ENCODE results near the gene MDH1B.
"Not testable (repeated sequence)": the region's sequence is repeated elsewhere in the genome, so short reads cannot be mapped to it uniquely, and the experiment has no call there.

The MDH1B gene

DNA sequence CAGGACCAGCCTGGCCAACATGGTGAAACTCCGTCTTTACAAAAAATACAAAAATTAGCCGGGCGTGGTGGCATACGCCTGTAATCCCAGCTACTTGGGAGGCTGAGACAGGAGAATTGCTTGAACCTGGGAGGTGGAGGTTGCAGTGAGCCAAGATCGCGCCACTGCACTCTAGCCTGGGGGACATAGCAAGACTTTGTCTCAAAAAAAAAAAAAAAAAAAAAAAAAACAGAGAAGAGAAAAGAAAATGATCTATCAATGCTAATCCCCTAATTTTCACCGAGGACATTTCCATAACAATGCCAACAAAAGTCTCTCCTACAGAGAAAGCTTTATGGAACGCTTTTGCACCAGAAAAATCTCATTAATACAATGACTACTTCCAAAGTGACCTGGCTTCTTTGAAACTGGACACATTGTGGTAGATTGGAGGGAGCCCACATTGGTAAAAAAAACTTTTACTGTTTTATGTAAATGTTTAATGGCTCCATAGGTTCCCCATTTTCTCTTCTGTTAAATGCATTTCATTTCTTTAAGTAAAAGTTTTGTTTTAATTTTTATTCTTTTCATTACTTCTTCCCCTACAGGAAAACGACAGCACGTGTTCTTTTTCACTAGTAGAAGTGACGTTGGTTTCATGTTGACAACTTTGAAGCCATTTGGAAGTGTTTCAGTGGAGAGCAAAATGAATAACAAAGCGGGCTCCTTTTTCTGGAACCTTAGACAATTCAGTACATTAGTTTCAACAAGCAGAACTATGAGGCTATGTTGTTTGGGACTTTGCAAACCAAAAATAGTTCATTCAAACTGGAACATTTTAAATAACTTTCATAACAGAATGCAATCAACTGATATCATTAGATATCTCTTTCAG is 1.2 kb upstream of the MDH1B start:
- DNase-seq (ENCODE audit: low read depth) = no peak

DNA sequence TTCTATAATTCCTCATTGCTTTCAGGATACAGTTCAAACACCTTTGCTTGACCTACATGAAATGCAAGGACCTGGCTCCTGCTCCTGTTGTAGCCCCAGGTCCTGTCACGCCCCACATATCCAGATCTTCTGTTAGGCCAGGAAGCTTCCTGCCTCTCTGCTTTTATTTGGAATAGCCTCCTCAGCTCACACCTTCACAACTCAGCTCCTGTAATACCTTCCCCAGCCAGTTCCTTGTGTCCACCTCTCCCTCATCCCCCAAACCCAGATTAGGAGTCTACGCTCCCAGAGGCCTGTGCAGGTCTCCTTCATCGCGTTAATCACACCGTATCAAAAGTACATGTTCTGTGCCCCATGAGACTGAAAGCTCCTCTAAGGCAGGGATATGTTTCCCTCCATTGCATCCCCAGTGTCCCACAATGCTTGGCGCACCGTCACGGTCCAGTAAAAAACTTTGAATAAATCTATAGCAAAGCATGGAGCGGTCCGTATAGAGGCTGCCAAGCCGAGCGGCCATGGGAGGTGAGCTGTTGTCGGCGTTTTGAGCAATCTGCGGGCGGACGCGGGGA is 371 bp downstream of the MDH1B start:
- peak; percentile 1 for DNase-seq (ENCODE audit: low read depth)

DNA sequence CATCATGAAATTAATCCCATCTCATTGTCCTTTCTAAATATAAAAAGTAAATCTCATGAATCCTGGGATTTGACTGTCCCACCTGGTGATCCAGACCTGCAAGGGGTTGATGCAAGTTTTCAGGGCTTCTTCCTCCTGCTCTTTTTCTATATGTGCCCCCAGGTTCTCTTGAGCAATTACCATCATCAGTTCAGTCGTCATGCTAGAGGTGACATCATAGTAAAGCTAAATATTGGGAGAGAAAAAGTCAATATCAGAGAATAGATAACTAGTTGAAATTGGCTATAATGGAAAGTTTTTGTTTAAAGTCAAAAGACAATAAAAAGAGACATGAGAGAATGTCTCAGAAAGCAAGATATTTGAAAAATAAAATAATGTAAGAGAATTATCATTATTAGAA is 8.3 kb downstream of the MDH1B start:
- no peak for DNase-seq (ENCODE audit: low read depth)

DNA sequence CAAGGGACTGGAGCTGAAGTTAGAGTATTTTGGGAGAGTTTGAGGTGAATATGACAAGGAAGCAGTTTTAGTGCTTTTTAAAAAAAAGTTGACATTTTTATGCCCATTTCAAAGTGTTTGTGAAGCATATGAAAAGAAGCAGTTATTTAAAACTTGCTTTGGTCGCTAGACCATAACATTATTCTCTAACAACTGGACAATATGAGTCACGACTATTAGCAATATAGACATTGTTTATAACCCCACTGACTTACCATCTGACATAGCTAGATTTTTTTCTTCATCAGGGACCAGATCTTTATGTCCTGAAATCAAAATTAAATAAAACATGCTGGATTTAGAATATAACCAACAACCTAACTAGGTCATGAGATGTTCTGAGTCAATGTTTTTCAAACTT is 24.3 kb downstream of the MDH1B start:
- no peak for DNase-seq (ENCODE audit: low read depth)

DNA sequence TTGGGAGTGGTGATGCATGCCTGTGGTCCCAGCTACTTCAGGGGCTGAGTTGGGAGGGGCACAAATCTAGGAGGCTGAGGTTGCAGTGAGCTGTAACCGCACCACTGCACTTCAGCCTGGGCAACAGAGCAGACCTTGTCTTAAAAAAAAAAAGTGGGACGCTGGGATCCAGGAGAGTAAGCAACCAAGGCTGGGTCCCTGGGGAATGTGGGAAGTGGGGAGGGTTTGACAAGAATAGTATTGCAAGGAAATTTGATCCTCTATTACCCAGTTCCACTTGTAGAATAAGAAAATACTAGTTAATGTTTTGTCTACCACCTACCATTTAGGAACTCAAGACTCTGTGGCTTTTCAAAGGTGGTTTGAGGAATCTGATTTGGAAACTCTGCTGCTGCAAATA is 25.9 kb downstream of the MDH1B start:
- DNase-seq (ENCODE audit: low read depth) = no peak

DNA sequence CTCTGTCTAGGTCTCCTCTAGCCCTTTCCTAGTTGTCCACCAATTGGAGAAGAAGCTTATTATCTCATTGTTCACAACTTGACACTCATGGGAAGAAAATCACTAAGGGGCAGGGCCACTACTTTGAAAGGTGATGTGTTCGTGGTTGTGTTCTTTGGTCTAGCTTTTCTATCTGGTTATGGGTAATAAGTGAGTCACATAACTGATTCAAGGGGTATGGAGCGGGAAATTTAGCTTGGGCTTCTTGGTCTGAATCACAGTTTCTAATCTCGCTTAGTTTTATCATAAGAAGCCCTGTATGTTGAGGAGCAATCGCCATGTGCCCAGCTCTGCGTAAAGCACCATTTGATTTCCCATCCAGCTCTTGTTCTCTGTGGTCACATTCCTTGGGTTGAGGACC is 28.2 kb downstream of the MDH1B start:
- DNase-seq (ENCODE audit: low read depth) = no peak

DNA sequence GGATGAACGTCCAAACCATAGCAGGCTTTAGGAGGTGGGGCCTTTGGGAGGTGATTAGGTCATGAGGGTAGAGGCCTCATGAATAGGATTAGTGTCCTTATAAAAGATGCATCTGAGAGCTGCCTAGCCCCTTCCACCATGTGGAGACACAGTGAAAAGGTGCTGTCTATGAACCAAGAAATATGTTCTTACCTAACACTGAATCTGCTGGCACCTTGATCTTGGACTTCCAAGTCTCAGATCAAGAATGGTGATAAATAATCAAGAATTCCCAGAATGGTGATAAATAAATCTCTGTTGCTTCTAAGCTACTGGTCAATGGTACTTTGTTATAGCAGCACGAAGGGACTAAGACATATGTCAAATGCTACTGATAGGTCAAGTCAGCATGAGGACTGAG is 31.8 kb downstream of the MDH1B start:
- DNase-seq (ENCODE audit: low read depth) = no peak

DNA sequence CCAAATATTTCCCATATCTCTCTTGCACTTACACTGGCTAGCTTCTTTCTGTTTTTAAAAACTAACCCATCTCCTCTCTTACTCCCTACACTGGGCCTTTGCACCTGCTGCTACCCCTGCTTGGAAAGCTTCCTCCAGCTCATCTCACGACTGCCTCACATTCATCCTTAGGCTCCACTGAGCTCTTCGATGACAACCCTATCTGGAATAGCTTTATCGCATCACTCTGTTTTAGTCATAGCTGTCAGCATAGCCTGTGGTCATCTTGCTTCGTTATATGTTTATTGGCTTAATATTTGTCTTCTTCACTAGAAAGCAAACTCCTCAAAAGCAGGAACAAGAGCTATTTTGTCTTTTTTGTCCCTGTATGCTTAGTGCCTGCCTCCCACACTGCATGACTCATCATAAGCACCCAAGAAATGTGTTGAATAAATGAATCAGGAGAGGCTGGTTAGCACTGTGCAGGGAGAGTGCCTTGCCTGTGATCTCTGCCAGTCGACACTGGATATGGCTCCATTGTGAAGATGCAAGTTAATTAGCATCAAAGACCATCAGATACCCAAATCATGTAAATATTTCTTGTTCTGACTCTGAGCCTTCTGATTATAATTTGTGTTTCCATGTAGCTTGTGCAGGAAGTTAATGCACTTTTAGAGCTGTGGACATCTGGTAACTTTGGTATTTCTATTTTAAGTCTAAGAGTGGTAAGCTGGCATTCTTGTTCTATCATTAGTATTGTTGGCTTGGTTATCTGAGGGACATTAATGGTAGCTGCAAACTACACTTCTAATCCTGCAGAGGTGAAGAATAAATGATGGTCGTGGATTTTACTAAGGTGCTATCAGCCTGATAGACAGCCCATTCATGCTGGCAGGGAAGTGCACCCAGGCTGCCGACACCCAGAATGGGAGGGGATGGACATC is 36.6 kb downstream of the MDH1B start:
- no peak for DNase-seq (ENCODE audit: low read depth)

DNA sequence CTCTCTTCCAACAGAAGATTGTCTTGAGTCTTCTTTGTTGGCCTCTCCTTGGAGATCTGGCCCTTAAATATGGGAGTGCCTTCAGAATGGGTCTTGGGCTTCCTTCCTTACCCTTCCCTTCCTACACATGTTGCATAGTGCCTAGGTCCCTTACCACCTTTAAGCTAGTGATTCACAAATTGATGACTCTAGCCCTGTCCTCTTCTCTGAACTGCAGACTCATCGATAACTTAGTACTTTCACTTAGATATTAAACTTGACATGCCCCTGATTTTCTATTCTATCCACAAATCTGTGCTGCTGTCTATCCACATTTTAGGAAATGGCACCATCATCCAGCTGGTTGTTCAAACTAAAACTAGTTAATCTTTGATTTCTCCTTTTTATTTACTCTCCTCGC is 37.8 kb downstream of the MDH1B start:
- DNase-seq (ENCODE audit: low read depth) = no peak

DNA sequence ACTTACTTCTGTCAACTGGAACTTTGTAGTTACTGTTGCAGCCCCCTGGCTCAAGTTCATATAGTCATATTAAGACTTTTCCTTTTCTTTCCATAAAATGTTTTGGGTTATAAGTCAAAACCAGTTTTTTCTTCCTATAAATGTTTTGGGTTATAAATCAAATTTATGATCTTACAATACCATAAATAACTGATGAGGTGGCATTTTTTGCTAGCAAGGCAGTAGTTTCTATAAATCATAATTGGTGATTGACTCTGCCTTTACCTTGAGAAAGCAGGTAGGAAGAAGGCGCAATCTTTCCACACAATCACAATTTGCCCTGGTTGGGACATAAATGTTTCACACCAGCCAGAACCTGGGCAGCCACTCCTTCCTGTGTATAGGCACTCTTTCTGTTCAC is 41.8 kb downstream of the MDH1B start:
- DNase-seq (ENCODE audit: low read depth) = no peak

DNA sequence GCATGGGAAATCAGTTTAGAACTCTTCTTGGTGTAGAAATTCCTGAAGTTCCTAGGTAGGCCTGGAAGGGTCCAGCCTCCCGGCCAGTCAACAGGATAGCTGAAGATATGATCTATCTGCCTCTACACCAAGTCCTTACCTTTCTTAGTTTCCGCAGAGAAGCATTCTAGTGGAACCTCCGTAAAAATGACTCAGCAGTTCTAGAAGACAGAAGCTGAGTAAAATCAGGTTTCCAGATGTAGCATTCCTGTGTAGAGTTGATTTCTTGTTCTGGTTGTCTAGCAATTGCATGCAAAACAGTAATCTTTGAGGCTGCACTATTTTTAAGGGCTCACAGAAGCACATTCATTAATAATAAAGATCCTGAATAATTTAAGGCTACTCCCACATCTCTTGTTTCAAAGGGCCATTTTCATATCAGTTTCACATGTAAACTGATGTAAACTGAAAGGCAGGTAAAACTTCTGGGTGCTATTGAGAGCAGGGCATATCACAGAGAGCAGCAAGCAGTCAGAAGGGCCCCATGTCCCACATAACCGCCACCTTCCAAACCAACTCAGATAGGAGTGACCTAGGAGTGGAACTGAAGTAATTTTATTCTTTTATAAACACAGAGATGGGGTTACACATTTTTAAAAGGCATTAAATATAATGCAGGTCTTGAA is 43.7 kb downstream of the MDH1B start:
- DNase-seq (ENCODE audit: low read depth) = no peak

DNA sequence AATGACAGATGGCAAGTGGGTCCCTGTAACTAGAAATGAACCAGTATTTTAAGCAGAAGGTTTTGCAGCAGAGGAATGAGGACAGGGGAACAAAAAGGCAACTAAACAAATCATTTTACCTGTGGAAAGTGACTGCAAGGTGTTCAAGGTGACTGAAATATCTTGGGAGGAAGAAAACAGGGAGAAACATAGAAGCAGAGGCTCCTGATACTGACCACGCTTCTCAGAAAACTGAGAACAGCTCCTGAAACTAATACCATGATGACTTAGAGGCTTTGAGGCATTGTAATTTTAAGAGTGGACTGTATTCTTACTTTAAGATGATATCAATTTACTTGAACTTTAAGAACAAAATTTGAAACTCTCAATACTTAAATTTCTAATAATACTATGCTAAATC is 46.8 kb downstream of the MDH1B start, which contains the start of gene DYTN:
Gene DYTN, minus strand, starts transcription at position 101 of the 400 bp plus-strand sequence. CDS start 117 bp downstream, outside the sequence.
- DNase-seq (ENCODE audit: low read depth) = no peak

DNA sequence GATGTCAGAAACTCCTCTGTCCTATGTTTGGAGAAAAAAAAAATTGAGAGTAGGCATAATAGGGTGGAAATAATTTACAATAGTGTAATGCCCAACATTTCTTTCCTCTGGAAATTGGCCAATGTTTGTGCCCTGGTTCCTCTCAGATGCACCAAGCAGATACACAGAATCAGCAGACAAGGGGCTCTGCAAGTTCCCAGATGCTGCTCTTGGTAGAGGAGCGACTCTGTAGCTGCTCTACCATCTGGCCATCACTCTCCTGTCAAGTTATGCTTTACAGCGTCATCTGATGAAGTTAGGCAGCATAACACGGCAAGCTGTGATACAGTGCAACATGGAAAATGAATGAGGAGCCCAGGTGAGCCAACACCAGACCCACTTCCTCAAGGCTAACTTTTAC is 48.5 kb downstream of the MDH1B start:
- DNase-seq (ENCODE audit: low read depth) = no peak

DNA sequence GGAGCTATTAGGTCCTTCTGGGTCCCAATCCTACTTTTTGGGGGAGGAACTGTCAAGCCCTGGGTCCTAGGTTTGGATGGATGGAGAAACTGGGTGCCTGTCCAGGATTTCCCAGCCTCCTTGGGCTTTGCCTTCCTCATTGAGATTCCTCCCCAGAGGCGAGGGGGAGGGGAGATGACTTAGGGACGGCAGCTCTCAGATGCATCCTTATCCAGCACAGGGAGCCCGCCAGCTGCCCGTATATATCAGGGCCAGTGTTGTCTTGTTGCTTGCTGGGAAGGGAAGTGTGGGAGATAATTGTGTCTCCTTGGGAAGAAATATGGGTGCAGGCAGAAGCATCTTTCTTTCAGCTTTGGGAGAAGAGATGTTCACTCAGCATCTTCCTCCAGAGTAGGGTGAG is 49.9 kb downstream of the MDH1B start:
- not testable (repeated sequence) for DNase-seq (ENCODE audit: low read depth)

DNA sequence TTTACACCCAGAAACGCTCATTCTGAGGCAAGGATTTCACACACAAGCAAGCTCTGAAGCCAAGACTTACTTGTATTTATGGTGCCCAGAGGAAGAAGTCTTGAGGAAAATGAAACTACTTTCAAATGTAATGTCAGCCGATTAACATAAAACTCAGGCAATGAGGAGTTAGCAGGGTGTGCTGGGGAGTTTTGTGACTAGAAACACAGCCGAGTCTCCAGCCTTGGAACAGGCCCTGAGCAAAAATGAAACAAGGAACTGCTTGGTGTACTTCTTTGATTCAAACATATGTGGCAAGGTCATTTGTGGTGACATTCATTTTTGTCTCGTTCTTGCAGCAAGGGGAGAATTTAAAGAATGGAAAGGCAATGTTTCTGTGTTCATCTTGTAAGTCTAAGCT is 51.4 kb downstream of the MDH1B start:
- DNase-seq (ENCODE audit: low read depth) = no peak

DNA sequence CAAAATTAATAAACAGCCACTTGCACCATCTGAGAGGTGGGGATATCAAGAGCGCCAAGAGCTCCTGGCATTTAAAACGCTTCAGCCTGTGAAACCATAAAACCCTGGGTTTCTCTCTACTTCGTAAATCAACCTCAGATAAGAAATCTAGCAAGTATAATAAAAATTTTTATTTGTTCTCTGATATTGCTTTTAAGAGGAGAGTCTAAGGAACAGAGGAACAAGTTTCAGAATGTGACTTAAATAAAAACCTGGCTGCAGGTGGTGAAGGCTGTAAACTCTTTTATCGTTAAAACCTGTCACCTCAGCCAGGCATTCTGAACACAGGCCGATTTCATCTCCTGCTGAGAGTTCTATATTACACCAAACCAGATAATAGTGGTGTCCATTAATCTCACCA is 56.8 kb downstream of the MDH1B start:
- no peak for DNase-seq (ENCODE audit: low read depth)

DNA sequence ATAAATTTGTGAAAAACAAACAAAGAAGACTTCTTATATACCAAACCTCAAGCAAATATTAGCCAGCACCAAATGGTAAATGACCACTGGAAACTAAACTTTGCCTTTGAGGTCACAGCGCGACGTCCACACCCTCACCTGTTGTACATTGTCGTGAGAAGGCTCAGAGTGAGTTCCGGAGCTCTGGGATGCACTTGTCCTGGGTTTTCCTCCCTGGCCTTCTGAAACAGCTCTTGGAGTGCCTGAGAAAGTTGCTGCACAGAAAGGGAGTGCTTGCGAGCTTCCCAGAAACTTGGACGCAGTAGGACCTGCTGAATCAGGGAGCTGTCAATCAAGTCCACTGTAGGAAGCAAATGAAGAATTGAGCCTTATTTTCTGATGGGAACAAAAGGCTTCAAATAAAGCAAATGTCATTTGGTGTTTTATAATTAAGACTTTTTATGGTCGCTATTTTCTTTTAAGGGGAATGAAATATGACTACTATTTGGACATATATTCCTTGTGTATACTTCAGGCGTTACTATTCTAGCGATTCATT is 57.9 kb downstream of the MDH1B start:
- no peak for DNase-seq (ENCODE audit: low read depth)

DNA sequence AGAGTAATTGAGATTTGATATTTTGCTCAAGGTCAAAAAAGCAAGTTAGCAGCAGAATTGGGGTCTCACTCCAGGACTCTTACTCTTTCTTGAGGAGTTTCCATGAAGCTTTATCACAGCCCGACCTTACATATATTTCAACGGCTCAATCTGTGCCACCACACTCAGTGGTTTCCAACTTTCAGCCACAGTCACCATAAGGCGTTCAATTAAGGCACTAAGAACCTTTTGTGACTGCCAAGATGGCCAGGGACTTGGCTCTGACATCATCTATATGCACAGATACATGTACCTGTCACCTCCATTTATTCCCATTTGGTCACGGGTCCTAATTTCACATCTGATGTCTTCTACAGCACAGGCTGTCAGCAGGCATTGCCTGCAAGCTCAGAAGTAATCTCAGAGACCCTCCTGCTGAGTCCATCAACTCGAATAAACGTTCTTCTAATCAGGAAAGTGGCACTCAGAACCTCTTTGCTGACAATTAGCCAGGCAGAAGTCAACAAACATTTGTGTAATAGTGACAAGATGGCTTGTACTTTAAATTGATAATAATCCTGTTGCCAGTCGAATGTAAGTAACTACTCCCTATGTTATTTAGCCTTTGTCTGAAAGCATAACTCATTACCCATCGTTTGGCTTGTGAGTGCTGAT is 63.0 kb downstream of the MDH1B start:
- DNase-seq (ENCODE audit: low read depth) = no peak

DNA sequence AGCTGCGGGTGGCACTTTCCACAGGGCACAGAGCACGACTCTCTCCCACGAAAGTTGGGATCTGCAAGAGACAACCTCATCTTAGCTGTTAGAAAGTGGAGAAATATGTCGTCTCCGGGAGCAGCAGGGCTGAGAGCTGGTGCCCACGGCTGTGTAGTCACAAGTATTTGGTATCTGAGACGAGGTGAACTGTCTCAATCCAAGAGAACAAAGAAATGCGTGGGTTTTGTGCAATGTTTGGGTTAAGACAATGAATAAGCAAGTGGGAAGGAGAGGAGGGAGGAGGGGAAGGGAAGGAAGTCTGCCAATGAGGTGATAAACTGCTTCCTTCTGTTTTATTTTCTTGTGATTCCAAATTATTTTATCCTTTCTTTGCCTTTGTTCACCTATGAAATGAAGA is 65.0 kb downstream of the MDH1B start:
- DNase-seq (ENCODE audit: low read depth) = no peak

DNA sequence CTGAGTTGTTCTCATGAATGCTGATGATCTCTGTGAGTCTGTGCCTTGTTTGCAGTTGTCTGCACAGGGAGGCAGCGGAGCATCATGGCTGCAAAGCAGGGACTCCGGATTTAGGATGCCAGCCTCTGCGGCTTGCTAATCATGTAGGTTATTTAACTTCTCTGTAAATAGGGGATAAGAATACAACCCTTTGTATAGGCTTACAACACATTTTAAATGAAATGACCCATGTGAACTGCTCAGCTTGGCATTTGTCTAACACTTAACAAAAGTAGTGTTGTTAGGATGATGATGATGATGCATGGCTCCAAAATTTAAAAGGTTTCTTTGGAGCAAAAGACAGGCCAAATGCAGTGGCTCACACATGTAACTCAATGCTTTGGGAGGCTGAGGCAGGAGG is 66.3 kb downstream of the MDH1B start:
- no peak for DNase-seq (ENCODE audit: low read depth)

DNA sequence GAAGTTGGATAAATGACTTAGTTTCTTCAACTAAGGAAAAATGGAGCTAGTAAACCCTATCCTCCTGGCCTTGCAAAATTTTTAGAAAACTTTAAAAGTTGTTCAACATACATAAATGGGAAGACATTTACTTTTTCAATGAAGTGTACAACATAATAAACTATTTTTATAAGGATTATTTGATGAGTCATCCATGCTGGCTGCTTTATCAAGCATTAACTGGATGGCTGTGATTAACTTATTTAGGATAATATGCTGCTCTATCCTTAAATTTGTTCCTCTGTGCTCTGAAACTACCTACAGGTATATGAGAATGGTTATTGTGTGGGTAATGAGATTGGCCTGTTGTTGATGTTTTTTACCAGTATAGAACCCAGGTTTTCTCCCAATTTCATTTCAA is 68.2 kb downstream of the MDH1B start:
- DNase-seq (ENCODE audit: low read depth) = no peak

Data from T-helper 22 cell (primary cell).